ENCODE results near the gene PNLIPRP3. TPM values are rescaled to one million over a fixed set of nuclear protein-coding genes. Genes with fewer than 3 reads are reported as not detected.

Gene PNLIPRP3
- total and polyA plus RNA-seq, 2 donors (not counting 1 experiment from before 2014, with no cell fraction given) = not detected

- Mint-ChIP-seq H3K27ac (no peak overlapping the region), H3K27me3 (no peaks in the 10 kb centered on the region), H3K4me1 (no peaks in the 10 kb centered on the region), H3K4me3 (no peak overlapping the region), H3K9me3 (ENCODE audit: insufficient read depth) (peaks cover 2% of the 10 kb centered on the region)
- H3K27ac ChIP-seq (ENCODE audit: low read length in 2 of 2) = no peak overlapping the region
- H3K9me3 ChIP-seq (ENCODE audit: control extremely low read depth in 1 of 3, control insufficient read depth in 2 of 3, insufficient read depth in 1 of 3, low read length in 2 of 3) = no peaks in the 10 kb centered on the region
- TF ChIP-seq EZH2 (IDR thresholded peaks at IDR 0.05; ENCODE audit: borderline replicate concordance, insufficient read depth, low read depth, low read length, poor library complexity, severe bottlenecking) = no peak
- TF ChIP-seq, protein P1, sequence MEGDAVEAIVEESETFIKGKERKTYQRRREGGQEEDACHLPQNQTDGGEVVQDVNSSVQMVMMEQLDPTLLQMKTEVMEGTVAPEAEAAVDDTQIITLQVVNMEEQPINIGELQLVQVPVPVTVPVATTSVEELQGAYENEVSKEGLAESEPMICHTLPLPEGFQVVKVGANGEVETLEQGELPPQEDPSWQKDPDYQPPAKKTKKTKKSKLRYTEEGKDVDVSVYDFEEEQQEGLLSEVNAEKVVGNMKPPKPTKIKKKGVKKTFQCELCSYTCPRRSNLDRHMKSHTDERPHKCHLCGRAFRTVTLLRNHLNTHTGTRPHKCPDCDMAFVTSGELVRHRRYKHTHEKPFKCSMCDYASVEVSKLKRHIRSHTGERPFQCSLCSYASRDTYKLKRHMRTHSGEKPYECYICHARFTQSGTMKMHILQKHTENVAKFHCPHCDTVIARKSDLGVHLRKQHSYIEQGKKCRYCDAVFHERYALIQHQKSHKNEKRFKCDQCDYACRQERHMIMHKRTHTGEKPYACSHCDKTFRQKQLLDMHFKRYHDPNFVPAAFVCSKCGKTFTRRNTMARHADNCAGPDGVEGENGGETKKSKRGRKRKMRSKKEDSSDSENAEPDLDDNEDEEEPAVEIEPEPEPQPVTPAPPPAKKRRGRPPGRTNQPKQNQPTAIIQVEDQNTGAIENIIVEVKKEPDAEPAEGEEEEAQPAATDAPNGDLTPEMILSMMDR (IDR thresholded peaks at IDR 0.05) = no peak
- H4K20me1 ChIP-seq (ENCODE audit: control insufficient read depth, insufficient read depth, low read length, poor library complexity, severe bottlenecking) = no peaks in the 10 kb centered on the region
- DNase-seq = no peak
- H3K4me2 ChIP-seq (replicated peaks; ENCODE audit: low read depth, low read length, poor library complexity, severe bottlenecking) = no peak overlapping the region
- intact Hi-C loops (cut with micrococcal nuclease) = no loop called here
- POLR2A ChIA-PET = no interaction called here
- H3K4me3 ChIP-seq (ENCODE audit: control extremely low read depth in 1 of 5, extremely low read depth in 1 of 5, insufficient read depth in 1 of 5, low read depth in 2 of 5, low read length in 4 of 5) = no peak overlapping the region
- H2AFZ ChIP-seq (ENCODE audit: insufficient read depth, low read depth, low read length, poor library complexity, severe bottlenecking) = no peak overlapping the region
- no peaks in the 10 kb centered on the region for H3K27me3 ChIP-seq (replicated peaks in 1 of 4; ENCODE audit: control extremely low read depth in 1 of 4, control insufficient read depth in 3 of 4, insufficient read depth in 4 of 4, low read length in 3 of 4)
- no peak for ATAC-seq (ENCODE audit: low read depth)
- CTCF ChIA-PET = no interaction called here
- no peak overlapping the region for H3K9ac ChIP-seq (ENCODE audit: low read length)
- H3K4me1 ChIP-seq (ENCODE audit: control insufficient read depth in 2 of 2, insufficient read depth in 2 of 2, low read length in 2 of 2) = no peaks in the 10 kb centered on the region
- H3K79me2 ChIP-seq (ENCODE audit: control insufficient read depth, insufficient read depth, low read length) = no peaks in the 10 kb centered on the region
- WGBS (ENCODE audit: insufficient coverage) = 76% methylated on average over 2 of the region's 2 CpGs
- H3K36me3 ChIP-seq (replicated peaks in 1 of 2; ENCODE audit: control extremely low read depth in 1 of 2, control insufficient read depth in 1 of 2, extremely low read depth in 1 of 2, insufficient read depth in 2 of 2, low read length in 1 of 2) = no peaks in the 10 kb centered on the region
These were observed 4.0 kb downstream of the PNLIPRP3 start for GRCh38 chr10:116431598-116431997.

GRCh38 chr10:116437076-116437692 lies 9.5 kb downstream of the PNLIPRP3 start:
- no peak for TF ChIP-seq EZH2 (IDR thresholded peaks at IDR 0.05; ENCODE audit: borderline replicate concordance, insufficient read depth, low read depth, low read length, poor library complexity, severe bottlenecking)
- TF ChIP-seq, protein P1 (IDR thresholded peaks at IDR 0.05) = no peak
- Histone ChIP-seq H3K27ac (ENCODE audit: low read length in 2 of 2) (no peak overlapping the region), H3K79me2 (ENCODE audit: control insufficient read depth, insufficient read depth, low read length) (no peaks in the 10 kb centered on the region), H4K20me1 (ENCODE audit: control insufficient read depth, insufficient read depth, low read length, poor library complexity, severe bottlenecking) (no peaks in the 10 kb centered on the region), H3K36me3 (replicated peaks in 1 of 2; ENCODE audit: control extremely low read depth in 1 of 2, control insufficient read depth in 1 of 2, extremely low read depth in 1 of 2, insufficient read depth in 2 of 2, low read length in 1 of 2) (no peaks in the 10 kb centered on the region), H3K9me3 (ENCODE audit: control extremely low read depth in 1 of 3, control insufficient read depth in 2 of 3, insufficient read depth in 1 of 3, low read length in 2 of 3) (no peaks in the 10 kb centered on the region), H2AFZ (ENCODE audit: insufficient read depth, low read depth, low read length, poor library complexity, severe bottlenecking) (no peak overlapping the region), H3K4me3 (ENCODE audit: control extremely low read depth in 1 of 5, extremely low read depth in 1 of 5, insufficient read depth in 1 of 5, low read depth in 2 of 5, low read length in 4 of 5) (no peak overlapping the region), H3K27me3 (replicated peaks in 1 of 4; ENCODE audit: control extremely low read depth in 1 of 4, control insufficient read depth in 3 of 4, insufficient read depth in 4 of 4, low read length in 3 of 4) (no peaks in the 10 kb centered on the region), H3K4me1 (ENCODE audit: control insufficient read depth in 2 of 2, insufficient read depth in 2 of 2, low read length in 2 of 2) (no peaks in the 10 kb centered on the region), H3K9ac (ENCODE audit: low read length) (no peak overlapping the region), H3K4me2 (replicated peaks; ENCODE audit: low read depth, low read length, poor library complexity, severe bottlenecking) (no peak overlapping the region)
- Mint-ChIP-seq H3K9me3 (ENCODE audit: insufficient read depth) (peaks cover 2% of the 10 kb centered on the region), H3K4me1 (no peaks in the 10 kb centered on the region), H3K4me3 (no peak overlapping the region), H3K27me3 (no peaks in the 10 kb centered on the region), H3K27ac (no peak overlapping the region)
- no peak for ATAC-seq (ENCODE audit: low read depth)
- no peak for DNase-seq
- ChIA-PET POLR2A (no interaction called here), CTCF (no interaction called here)
- intact Hi-C loops (cut with micrococcal nuclease) = no loop called here
- WGBS (ENCODE audit: insufficient coverage) = 11% methylated on average over 1 of the region's 1 CpG
